Measurements from ENCODE around the gene FIP1L1. TPM values are rescaled to one million over a fixed set of nuclear protein-coding genes. Genes with fewer than 3 reads are reported as not detected.
"Not testable (repeated sequence)": the region's sequence is repeated elsewhere in the genome, so short reads cannot be mapped to it uniquely, and the experiment has no call there.

The FIP1L1 gene
- total and polyA plus RNA-seq, 4 donors: 33.2 to 49.8 (median 41.2) TPM

GRCh38 chr4:53371049-53371448 is 6.4 kb upstream of the FIP1L1 start:
- H3K4me3 ChIP-seq (ENCODE audit: low read length in 2 of 2): no peak overlapping the region
- intact Hi-C loops (cut with DNase I): loop anchor here (10.0 kb wide), 1 partner anchor 356 kb away; no protein-coding TSS in a partner anchor
- WGBS, 2 donors: 87% methylated on average over 3 of the region's 3 CpGs

GRCh38 chr4:53371843-53372521 is 5.5 kb upstream of the FIP1L1 start:
- Histone ChIP-seq H3K4me1 (ENCODE audit: control insufficient read depth in 1 of 2, insufficient read depth in 2 of 2, low read length in 2 of 2) (no peaks in the 10 kb centered on the region), H3K4me3 (ENCODE audit: low read length in 2 of 2) (no peak overlapping the region), H3K36me3 (ENCODE audit: control insufficient read depth in 1 of 2, insufficient read depth in 2 of 2, low read length in 1 of 2) (no peaks in the 10 kb centered on the region), H3K27ac (ENCODE audit: low read depth in 1 of 2, low read length in 2 of 2) (no peak overlapping the region), H3K9me3 (ENCODE audit: control insufficient read depth, low read length) (no peaks in the 10 kb centered on the region), H3K27me3 (ENCODE audit: control insufficient read depth in 1 of 2, insufficient read depth in 2 of 2, low read length in 1 of 2) (peaks cover 0 to 3% of the 10 kb centered on the region in 2 donors)
- ATAC-seq (ENCODE audit: low FRiP score): no peak
- WGBS, 2 donors: 74 to 80% methylated on average over 4 of the region's 4 CpGs
- DNase-seq: no peak
- intact Hi-C loops (cut with DNase I): loop anchor here (10.0 kb wide), 1 partner anchor 357 kb away; no protein-coding TSS in a partner anchor

More at GRCh38 chr4:53371049-53371448, 6.4 kb upstream of the FIP1L1 start:
- Histone ChIP-seq H3K27ac (ENCODE audit: low read depth in 1 of 2, low read length in 2 of 2) (no peak overlapping the region), H3K36me3 (ENCODE audit: control insufficient read depth in 1 of 2, insufficient read depth in 2 of 2, low read length in 1 of 2) (no peaks in the 10 kb centered on the region), H3K4me1 (ENCODE audit: control insufficient read depth in 1 of 2, insufficient read depth in 2 of 2, low read length in 2 of 2) (no peaks in the 10 kb centered on the region), H3K27me3 (ENCODE audit: control insufficient read depth in 1 of 2, insufficient read depth in 2 of 2, low read length in 1 of 2) (peaks cover 0 to 3% of the 10 kb centered on the region in 2 donors), H3K9me3 (ENCODE audit: control insufficient read depth, low read length) (no peaks in the 10 kb centered on the region)
- DNase-seq: no peak
- ATAC-seq (ENCODE audit: low FRiP score): no peak

DNA sequence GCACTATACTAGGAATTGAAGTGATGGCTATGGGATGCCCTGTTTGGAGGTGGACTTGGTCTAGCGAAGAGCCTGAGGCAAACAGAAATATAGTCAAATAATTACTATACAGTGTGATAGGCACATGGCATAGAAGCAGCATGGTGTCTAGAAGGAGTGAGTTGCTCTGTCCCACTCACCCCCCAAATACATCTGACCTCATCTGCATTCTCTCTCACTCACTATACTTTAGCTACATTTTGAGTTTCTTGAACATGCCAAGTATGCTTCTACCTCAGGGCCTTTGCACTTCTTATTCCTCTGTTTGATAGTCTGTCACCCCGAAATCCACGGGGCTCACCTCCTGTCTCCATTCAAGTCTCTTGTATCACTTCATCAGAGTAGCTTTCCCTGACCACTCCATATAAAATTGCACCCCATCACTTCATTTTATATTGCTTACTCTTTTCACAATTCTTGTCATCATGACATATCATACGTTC is 2.6 kb upstream of the FIP1L1 start:
- H3K4me3 ChIP-seq (ENCODE audit: low read length in 2 of 2): no peak overlapping the region
- DNase-seq (no peak), ATAC-seq (ENCODE audit: low FRiP score) (no peak)
- intact Hi-C loops (cut with DNase I): loop anchor here (5.0 to 10.0 kb wide), 2 partner anchors 53 to 360 kb away; no protein-coding TSS in a partner anchor
- peaks cover 0 to 3% of the 10 kb centered on the region in 2 donors for H3K27me3 ChIP-seq (ENCODE audit: control insufficient read depth in 1 of 2, insufficient read depth in 2 of 2, low read length in 1 of 2)
- no peak overlapping the region for H3K27ac ChIP-seq (ENCODE audit: low read depth in 1 of 2, low read length in 2 of 2)
- WGBS, 2 donors: 66 to 74% methylated on average over 4 of the region's 4 CpGs
- no peaks in the 10 kb centered on the region for H3K9me3 ChIP-seq (ENCODE audit: control insufficient read depth, low read length)
- H3K36me3 ChIP-seq (ENCODE audit: control insufficient read depth in 1 of 2, insufficient read depth in 2 of 2, low read length in 1 of 2): no peaks in the 10 kb centered on the region
- H3K4me1 ChIP-seq (ENCODE audit: control insufficient read depth in 1 of 2, insufficient read depth in 2 of 2, low read length in 2 of 2): no peaks in the 10 kb centered on the region

DNA sequence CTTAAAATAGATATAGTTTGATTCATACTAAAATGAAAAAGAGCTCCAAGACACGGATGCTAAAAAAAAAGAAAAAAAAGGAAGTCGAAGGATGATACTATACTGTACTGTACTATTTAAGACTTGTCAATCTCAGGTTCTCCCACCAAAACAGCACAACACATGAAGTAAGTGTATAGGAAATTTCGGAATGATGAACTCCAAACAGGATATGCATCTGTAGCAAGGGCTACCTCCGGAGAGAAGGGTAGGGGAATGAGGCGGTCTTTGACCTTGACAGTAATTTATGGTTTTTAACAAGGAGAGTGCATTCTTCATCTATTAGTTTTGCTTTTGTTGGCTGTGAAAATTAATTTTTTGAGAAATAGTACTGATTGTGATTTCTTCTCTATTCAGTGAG is 541 bp upstream of the FIP1L1 start:
- intact Hi-C loops (cut with DNase I): loop anchor here (5.0 to 10.0 kb wide), 2 partner anchors 55 to 362 kb away; no protein-coding TSS in a partner anchor
- Histone ChIP-seq H3K4me3 (ENCODE audit: low read length in 2 of 2) (no peak overlapping the region), H3K9me3 (ENCODE audit: control insufficient read depth, low read length) (no peaks in the 10 kb centered on the region), H3K36me3 (ENCODE audit: control insufficient read depth in 1 of 2, insufficient read depth in 2 of 2, low read length in 1 of 2) (no peaks in the 10 kb centered on the region), H3K27ac (ENCODE audit: low read depth in 1 of 2, low read length in 2 of 2) (no peak overlapping the region), H3K4me1 (ENCODE audit: control insufficient read depth in 1 of 2, insufficient read depth in 2 of 2, low read length in 2 of 2) (no peaks in the 10 kb centered on the region), H3K27me3 (ENCODE audit: control insufficient read depth in 1 of 2, insufficient read depth in 2 of 2, low read length in 1 of 2) (no peaks in the 10 kb centered on the region)
- DNase-seq (no peak), ATAC-seq (ENCODE audit: low FRiP score) (no peak)
- 46 to 49% methylated on average over 5 of the region's 5 CpGs for WGBS, 2 donors

- Histone ChIP-seq H3K9me3 (ENCODE audit: control insufficient read depth, low read length) (no peaks in the 10 kb centered on the region), H3K4me1 (ENCODE audit: control insufficient read depth in 1 of 2, insufficient read depth in 2 of 2, low read length in 2 of 2) (no peaks in the 10 kb centered on the region), H3K4me3 (ENCODE audit: low read length in 2 of 2) (peak overlapping the region; percentile 36 to 98), H3K27me3 (ENCODE audit: control insufficient read depth in 1 of 2, insufficient read depth in 2 of 2, low read length in 1 of 2) (no peaks in the 10 kb centered on the region), H3K36me3 (ENCODE audit: control insufficient read depth in 1 of 2, insufficient read depth in 2 of 2, low read length in 1 of 2) (no peaks in the 10 kb centered on the region), H3K27ac (ENCODE audit: low read depth in 1 of 2, low read length in 2 of 2) (peak overlapping the region in 1 of 2 donors; percentile 34)
- intact Hi-C loops (cut with DNase I): loop anchor here (5.0 to 10.0 kb wide), 2 partner anchors 56 to 363 kb away; no protein-coding TSS in a partner anchor
- WGBS, 2 donors: 0% methylated on average over 10 of the region's 10 CpGs
- no peak for DNase-seq
- no peak for ATAC-seq (ENCODE audit: low FRiP score)
These were observed 686 bp downstream of the FIP1L1 start for GRCh38 chr4:53378171-53378482.

- Histone ChIP-seq H3K4me1 (ENCODE audit: control insufficient read depth in 1 of 2, insufficient read depth in 2 of 2, low read length in 2 of 2) (no peaks in the 10 kb centered on the region), H3K27ac (ENCODE audit: low read depth in 1 of 2, low read length in 2 of 2) (no peak overlapping the region), H3K4me3 (ENCODE audit: low read length in 2 of 2) (no peak overlapping the region), H3K27me3 (ENCODE audit: control insufficient read depth in 1 of 2, insufficient read depth in 2 of 2, low read length in 1 of 2) (no peaks in the 10 kb centered on the region), H3K9me3 (ENCODE audit: control insufficient read depth, low read length) (no peaks in the 10 kb centered on the region), H3K36me3 (ENCODE audit: control insufficient read depth in 1 of 2, insufficient read depth in 2 of 2, low read length in 1 of 2) (no peaks in the 10 kb centered on the region)
- ATAC-seq (ENCODE audit: low FRiP score) (no peak), DNase-seq (no peak)
- 90% methylated on average over 4 of the region's 4 CpGs for WGBS, 2 donors
- intact Hi-C loops (cut with DNase I): no loop called here
These were observed 2.8 kb downstream of the FIP1L1 start for GRCh38 chr4:53380221-53380620.

GRCh38 chr4:53409479-53409878 is 32.0 kb downstream of the FIP1L1 start:
- H3K36me3 ChIP-seq (ENCODE audit: control insufficient read depth in 1 of 2, insufficient read depth in 2 of 2, low read length in 1 of 2); H3K4me1 ChIP-seq (ENCODE audit: control insufficient read depth in 1 of 2, insufficient read depth in 2 of 2, low read length in 2 of 2); H3K9me3 ChIP-seq (ENCODE audit: control insufficient read depth, low read length); H3K27me3 ChIP-seq (ENCODE audit: control insufficient read depth in 1 of 2, insufficient read depth in 2 of 2, low read length in 1 of 2); DNase-seq; ATAC-seq (ENCODE audit: low FRiP score); H3K4me3 ChIP-seq (ENCODE audit: low read length in 2 of 2); H3K27ac ChIP-seq (ENCODE audit: low read depth in 1 of 2, low read length in 2 of 2); intact Hi-C loops (cut with DNase I): not testable (repeated sequence)
- 96 to 97% methylated on average over 11 of the region's 11 CpGs for WGBS, 2 donors

GRCh38 chr4:53419208-53419607 is 41.8 kb downstream of the FIP1L1 start:
- WGBS, 2 donors: 97 to 98% methylated on average over 3 of the region's 3 CpGs
- DNase-seq (no peak), ATAC-seq (ENCODE audit: low FRiP score) (no peak)
- Histone ChIP-seq H3K27me3 (ENCODE audit: control insufficient read depth in 1 of 2, insufficient read depth in 2 of 2, low read length in 1 of 2) (no peaks in the 10 kb centered on the region), H3K9me3 (ENCODE audit: control insufficient read depth, low read length) (no peaks in the 10 kb centered on the region), H3K36me3 (ENCODE audit: control insufficient read depth in 1 of 2, insufficient read depth in 2 of 2, low read length in 1 of 2) (no peaks in the 10 kb centered on the region), H3K27ac (ENCODE audit: low read depth in 1 of 2, low read length in 2 of 2) (no peak overlapping the region), H3K4me1 (ENCODE audit: control insufficient read depth in 1 of 2, insufficient read depth in 2 of 2, low read length in 2 of 2) (no peaks in the 10 kb centered on the region), H3K4me3 (ENCODE audit: low read length in 2 of 2) (no peak overlapping the region)
- intact Hi-C loops (cut with DNase I): no loop called here

GRCh38 chr4:53421791-53422190 is 44.4 kb downstream of the FIP1L1 start:
- DNase-seq (no peak), ATAC-seq (ENCODE audit: low FRiP score) (no peak)
- Histone ChIP-seq H3K27ac (ENCODE audit: low read depth in 1 of 2, low read length in 2 of 2) (no peak overlapping the region), H3K9me3 (ENCODE audit: control insufficient read depth, low read length) (no peaks in the 10 kb centered on the region), H3K27me3 (ENCODE audit: control insufficient read depth in 1 of 2, insufficient read depth in 2 of 2, low read length in 1 of 2) (no peaks in the 10 kb centered on the region), H3K4me1 (ENCODE audit: control insufficient read depth in 1 of 2, insufficient read depth in 2 of 2, low read length in 2 of 2) (no peaks in the 10 kb centered on the region), H3K36me3 (ENCODE audit: control insufficient read depth in 1 of 2, insufficient read depth in 2 of 2, low read length in 1 of 2) (no peaks in the 10 kb centered on the region), H3K4me3 (ENCODE audit: low read length in 2 of 2) (no peak overlapping the region)
- 91 to 92% methylated on average over 2 of the region's 2 CpGs for WGBS, 2 donors
- intact Hi-C loops (cut with DNase I): no loop called here

Data from aorta (tissue), 5 donors.